HUES64 (cell line): ENCODE results near the gene LOXL1.
A peak's percentile ranks its signal among the peaks of the same experiment; 100 is the strongest.
"Not testable (repeated sequence)": the region's sequence is repeated elsewhere in the genome, so short reads cannot be mapped to it uniquely, and the experiment has no call there.

Experiments
- H3K27ac ChIP-seq: 2 replicates; pipeline ENCODE4 v1.7.0; 2013; ENCODE audit warnings: low read depth, low read length, inconsistent platforms
- H3K27me3 ChIP-seq: 2 replicates; pipeline ENCODE4 v1.6.1; 2013; ENCODE audit warnings: mild to moderate bottlenecking, low read length; ENCODE audit not compliant: insufficient read depth
- H3K36me3 ChIP-seq: 2 replicates; pipeline ENCODE4 v1.6.1; 2013; ENCODE audit warnings: mild to moderate bottlenecking, low read length; ENCODE audit not compliant: insufficient read depth
- H3K4me1 ChIP-seq: 2 replicates; pipeline ENCODE4 v1.6.1; 2013; ENCODE audit warnings: mild to moderate bottlenecking, low read length, moderate library complexity; ENCODE audit not compliant: insufficient read depth
- H3K4me3 ChIP-seq: 2 replicates; pipeline ENCODE4 v1.5.1; 2013; ENCODE audit warnings: mild to moderate bottlenecking, low read length, moderate library complexity
- H3K9ac ChIP-seq: 2 replicates; pipeline ENCODE4 v1.6.1; 2013; ENCODE audit warnings: mild to moderate bottlenecking, low read depth, low read length
- H3K9me3 ChIP-seq: 2 replicates; pipeline ENCODE4 v1.6.1; 2013; ENCODE audit warnings: low read depth, low read length; ENCODE audit not compliant: insufficient read depth
- WGBS: fragments of 150-250, 120-280 bp; methylation state at CpG from one replicate; pipeline ENCODE4 v1.1.7; 2013; ENCODE audit warnings: missing lambda C conversion rate; 5-methylcytosine and 5-hydroxymethylcytosine counted together

The LOXL1 gene

DNA sequence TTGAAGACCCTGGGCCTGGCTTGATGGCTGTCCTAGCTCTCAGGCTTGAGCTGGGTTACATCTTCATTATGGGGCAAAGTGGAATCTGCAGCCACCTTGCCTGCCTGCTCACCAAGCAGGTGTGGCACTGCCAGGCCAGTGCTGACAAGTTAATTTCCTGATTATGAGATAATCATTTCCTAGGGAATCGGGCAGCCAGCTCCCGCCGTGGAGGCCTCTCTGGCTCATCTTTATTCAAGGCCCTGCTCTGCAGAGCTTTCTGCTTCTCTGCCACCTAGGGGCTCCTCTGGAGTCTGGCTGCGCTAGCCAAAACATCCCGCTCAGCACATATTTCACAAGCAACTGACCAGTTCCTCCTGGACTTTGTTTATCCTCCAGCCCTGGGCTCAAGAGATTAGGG lies 9.9 kb downstream of the LOXL1 start:
- no peak overlapping the region for H3K27ac ChIP-seq
- 79% methylated on average over 5 of the region's 5 CpGs for WGBS
- no peak overlapping the region for H3K4me3 ChIP-seq
- H3K27me3 ChIP-seq, result no peaks in the 10 kb centered on the region
- no peaks in the 10 kb centered on the region for H3K36me3 ChIP-seq
- no peaks in the 10 kb centered on the region for H3K9me3 ChIP-seq
- H3K4me1 ChIP-seq, result peaks cover 12% of the 10 kb centered on the region
- no peak overlapping the region for H3K9ac ChIP-seq

DNA sequence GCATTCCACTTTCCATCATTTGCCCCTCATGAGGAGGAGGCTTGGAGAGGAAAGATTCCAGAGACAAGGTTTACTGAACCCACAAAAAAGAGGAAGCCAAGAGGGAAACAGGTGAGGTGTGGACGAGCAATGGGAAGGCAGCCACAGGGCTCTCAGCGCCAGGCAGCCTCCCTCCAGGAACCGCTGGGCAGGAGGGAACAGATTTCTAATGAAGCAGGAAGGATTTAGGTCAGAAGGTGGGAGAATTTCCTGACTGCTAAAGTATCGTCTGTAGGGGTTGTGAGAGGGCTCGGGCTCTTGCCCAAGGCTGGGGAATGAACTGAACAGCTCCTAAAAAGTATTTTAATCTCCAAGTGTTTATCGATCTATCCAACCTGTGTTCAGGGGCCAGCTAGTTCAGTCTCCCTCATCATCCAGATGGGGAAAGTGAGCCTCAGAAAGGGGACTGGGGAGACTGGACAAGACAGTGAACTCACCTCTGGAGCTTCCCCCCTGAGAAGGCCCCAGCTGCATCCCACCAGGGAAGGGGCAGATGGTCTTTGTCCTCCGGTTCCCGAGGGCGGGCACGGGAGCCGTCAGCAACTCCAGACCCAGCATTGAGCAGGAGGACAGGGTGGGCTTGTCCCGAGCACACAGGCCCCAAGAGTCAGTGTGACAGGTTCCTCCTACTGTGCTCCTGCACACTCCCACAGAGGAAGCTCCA lies 10.5 kb downstream of the LOXL1 start:
- no peaks in the 10 kb centered on the region for H3K36me3 ChIP-seq
- peaks cover 12% of the 10 kb centered on the region for H3K4me1 ChIP-seq
- peak overlapping the region; percentile 22; the same call in 1 of the 2 replicates for H3K9ac ChIP-seq
- no peak overlapping the region for H3K4me3 ChIP-seq
- H3K9me3 ChIP-seq, result no peaks in the 10 kb centered on the region
- WGBS, result 83% methylated on average over 11 of the region's 12 CpGs
- no peak overlapping the region for H3K27ac ChIP-seq
- H3K27me3 ChIP-seq, result no peaks in the 10 kb centered on the region

- peaks cover 12% of the 10 kb centered on the region for H3K4me1 ChIP-seq
- no peak overlapping the region for H3K27ac ChIP-seq
- no peak overlapping the region for H3K9ac ChIP-seq
- H3K27me3 ChIP-seq, result no peaks in the 10 kb centered on the region
- no peak overlapping the region for H3K4me3 ChIP-seq
- WGBS, result 82% methylated on average over 10 of the region's 10 CpGs
- no peaks in the 10 kb centered on the region for H3K9me3 ChIP-seq
- H3K36me3 ChIP-seq, result no peaks in the 10 kb centered on the region
Observed at GRCh38 chr15:73937296-73937695, 11.0 kb downstream of the LOXL1 start.

- H3K9ac ChIP-seq, result no peak overlapping the region
- no peaks in the 10 kb centered on the region for H3K27me3 ChIP-seq
- peaks cover 12% of the 10 kb centered on the region for H3K4me1 ChIP-seq
- H3K9me3 ChIP-seq, result no peaks in the 10 kb centered on the region
- no peak overlapping the region for H3K4me3 ChIP-seq
- H3K27ac ChIP-seq, result no peak overlapping the region
- H3K36me3 ChIP-seq, result no peaks in the 10 kb centered on the region
- 96% methylated on average over 11 of the region's 11 CpGs for WGBS
Observed at GRCh38 chr15:73937726-73938125, 11.5 kb downstream of the LOXL1 start.

DNA sequence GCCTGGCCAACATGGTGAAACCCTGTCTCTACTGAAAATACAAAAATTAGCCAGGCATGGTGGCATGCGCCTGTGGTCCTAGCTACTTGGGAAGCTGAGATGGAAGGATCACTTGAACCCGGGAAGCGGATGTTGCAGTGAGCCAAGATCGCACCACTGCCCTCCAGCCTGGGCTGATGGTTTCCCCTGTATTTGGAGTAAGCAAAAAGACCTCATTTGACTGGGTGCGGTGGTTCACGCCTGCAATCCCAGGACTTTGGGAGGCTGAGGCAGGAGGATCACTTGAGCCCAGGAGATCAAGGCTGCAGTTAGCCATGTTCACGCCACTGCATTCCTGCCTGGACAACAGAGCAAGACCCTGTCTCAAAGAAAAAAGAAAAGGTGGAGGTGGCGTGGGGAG lies 12.3 kb downstream of the LOXL1 start:
- WGBS, result 96% methylated on average over 8 of the region's 8 CpGs
- H3K4me3 ChIP-seq, H3K9ac ChIP-seq, H3K27me3 ChIP-seq, H3K27ac ChIP-seq, H3K9me3 ChIP-seq, H3K36me3 ChIP-seq: not testable (repeated sequence)
- peaks cover 12% of the 10 kb centered on the region for H3K4me1 ChIP-seq

DNA sequence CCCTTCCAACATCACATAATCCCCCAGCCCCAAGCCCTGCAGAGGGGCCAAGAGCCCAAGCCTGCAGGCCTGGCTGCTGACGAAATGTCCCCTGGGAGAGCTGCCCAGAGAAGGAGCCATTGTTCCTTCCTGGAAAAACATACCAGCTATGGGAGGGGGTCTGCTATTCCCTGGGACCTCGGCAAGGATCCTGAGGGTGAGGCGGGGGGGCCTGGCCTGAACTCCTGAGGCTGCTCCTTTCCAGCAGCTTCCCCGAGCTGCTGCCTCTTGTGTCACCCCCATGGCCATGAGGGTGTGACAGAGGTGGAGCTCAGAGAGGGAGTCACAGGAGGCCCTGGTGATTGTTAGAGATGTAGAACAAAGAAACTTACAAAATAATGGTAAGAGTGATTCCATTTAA lies 12.9 kb downstream of the LOXL1 start:
- peaks cover 14% of the 10 kb centered on the region for H3K4me1 ChIP-seq
- H3K4me3 ChIP-seq, result no peak overlapping the region
- H3K27me3 ChIP-seq, result no peaks in the 10 kb centered on the region
- 76% methylated on average over 4 of the region's 4 CpGs for WGBS
- H3K9ac ChIP-seq, result no peak overlapping the region; the same call in 1 of the 2 replicates
- no peak overlapping the region for H3K27ac ChIP-seq
- H3K9me3 ChIP-seq, result no peaks in the 10 kb centered on the region
- no peaks in the 10 kb centered on the region for H3K36me3 ChIP-seq

- Histone ChIP-seq H3K4me1 (peaks cover 10% of the 10 kb centered on the region), H3K9ac (no peak overlapping the region), H3K36me3 (no peaks in the 10 kb centered on the region), H3K9me3 (no peaks in the 10 kb centered on the region), H3K27me3 (no peaks in the 10 kb centered on the region), H3K27ac (no peak overlapping the region), H3K4me3 (no peak overlapping the region)
- 84% methylated on average over 8 of the region's 8 CpGs for WGBS
Observed at GRCh38 chr15:73940061-73940981, 14.1 kb downstream of the LOXL1 start.

DNA sequence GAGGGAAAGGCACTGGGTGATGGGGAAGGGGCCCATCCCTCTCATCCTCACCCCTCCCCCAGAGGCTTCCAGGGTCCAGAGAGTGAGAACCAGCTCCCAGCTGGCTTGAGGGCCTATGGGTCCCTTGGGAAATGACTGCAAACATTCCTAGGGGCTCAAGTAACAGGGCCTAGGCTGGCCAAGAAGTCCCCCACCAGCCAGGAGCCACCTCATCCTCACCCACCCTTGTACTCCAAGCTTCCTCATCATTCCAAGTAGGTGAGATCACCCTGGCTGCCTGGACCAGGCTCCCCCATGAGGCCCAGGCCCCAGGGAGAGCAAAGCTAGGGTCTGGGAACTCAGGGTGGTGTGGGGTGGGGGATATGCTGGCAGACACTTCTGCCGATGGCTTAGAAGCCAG lies 14.8 kb downstream of the LOXL1 start:
- WGBS, result 100% methylated on average over 1 of the region's 1 CpG
- H3K9ac ChIP-seq, result no peak overlapping the region
- H3K4me3 ChIP-seq, result no peak overlapping the region
- peaks cover 9% of the 10 kb centered on the region for H3K4me1 ChIP-seq
- no peak overlapping the region for H3K27ac ChIP-seq
- H3K36me3 ChIP-seq, result no peaks in the 10 kb centered on the region
- no peaks in the 10 kb centered on the region for H3K9me3 ChIP-seq
- no peaks in the 10 kb centered on the region for H3K27me3 ChIP-seq

DNA sequence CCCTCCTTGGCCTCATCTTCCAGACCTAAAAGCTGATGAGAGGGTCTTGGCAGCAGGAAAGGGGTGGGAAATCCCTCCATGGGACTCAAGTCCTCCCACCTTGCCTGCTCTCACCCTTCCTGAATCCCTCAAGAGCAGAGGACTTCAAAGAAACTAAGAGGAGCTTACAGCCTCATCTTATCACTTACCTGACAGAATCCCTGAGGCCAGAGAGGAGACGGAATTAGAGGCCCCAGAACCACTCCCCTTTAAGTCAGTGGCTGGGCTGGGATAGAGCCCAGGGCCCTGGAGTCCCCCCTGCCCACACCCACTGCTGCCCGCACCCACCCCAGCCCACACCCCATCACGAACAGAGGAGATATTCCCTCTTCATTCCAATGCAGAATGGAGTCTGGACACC lies 15.2 kb downstream of the LOXL1 start:
- H3K4me3 ChIP-seq, result no peak overlapping the region
- 84% methylated on average over 3 of the region's 3 CpGs for WGBS
- no peaks in the 10 kb centered on the region for H3K9me3 ChIP-seq
- H3K36me3 ChIP-seq, result no peaks in the 10 kb centered on the region
- no peaks in the 10 kb centered on the region for H3K27me3 ChIP-seq
- no peak overlapping the region for H3K27ac ChIP-seq
- no peak overlapping the region for H3K9ac ChIP-seq
- peaks cover 8% of the 10 kb centered on the region for H3K4me1 ChIP-seq

GRCh38 chr15:73941871-73942635 lies 15.8 kb downstream of the LOXL1 start:
- no peak overlapping the region for H3K27ac ChIP-seq
- H3K9ac ChIP-seq, result no peak overlapping the region
- WGBS, result 85% methylated on average over 10 of the region's 10 CpGs

DNA sequence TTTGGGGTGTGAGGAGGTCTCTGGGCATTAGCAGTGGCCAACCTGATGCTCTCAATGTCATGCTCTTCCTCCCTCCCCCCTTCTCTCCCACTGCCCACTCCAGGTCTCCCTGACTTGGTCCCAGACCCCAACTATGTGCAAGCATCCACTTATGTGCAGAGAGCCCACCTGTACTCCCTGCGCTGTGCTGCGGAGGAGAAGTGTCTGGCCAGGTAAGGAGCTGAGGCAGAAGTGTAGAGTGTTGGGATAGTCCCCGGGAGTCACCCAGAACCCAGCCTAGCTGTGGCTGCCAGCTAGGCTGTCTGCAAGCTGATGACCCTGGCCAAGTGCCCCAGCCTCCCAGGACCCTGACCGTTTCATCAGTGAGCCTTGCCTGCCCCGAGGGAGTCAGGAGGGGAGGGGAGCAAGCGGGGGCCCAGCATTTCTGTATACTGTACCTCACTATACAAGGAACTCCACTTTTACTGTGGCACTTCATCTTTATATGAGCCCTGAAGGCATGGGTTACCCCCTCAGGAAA lies 16.5 kb downstream of the LOXL1 start:
- H3K27me3 ChIP-seq, result no peaks in the 10 kb centered on the region
- no peak overlapping the region for H3K9ac ChIP-seq
- no peak overlapping the region for H3K4me3 ChIP-seq
- no peaks in the 10 kb centered on the region for H3K9me3 ChIP-seq
- H3K27ac ChIP-seq, result no peak overlapping the region
- WGBS, result 87% methylated on average over 6 of the region's 6 CpGs
- H3K4me1 ChIP-seq, result peaks cover 4% of the 10 kb centered on the region; the same call in 1 of the 2 replicates
- no peaks in the 10 kb centered on the region for H3K36me3 ChIP-seq

More at GRCh38 chr15:73941871-73942635, 15.8 kb downstream of the LOXL1 start:
- peaks cover 4% of the 10 kb centered on the region; the same call in 1 of the 2 replicates for H3K4me1 ChIP-seq
- H3K27me3 ChIP-seq, result no peaks in the 10 kb centered on the region
- H3K36me3 ChIP-seq, result no peaks in the 10 kb centered on the region
- H3K9me3 ChIP-seq, result no peaks in the 10 kb centered on the region
- H3K4me3 ChIP-seq, result no peak overlapping the region
